Measurements from ENCODE around the gene ATOH8.

GRCh38 chr2:85800586-85800985, 46.8 kb downstream of the ATOH8 start:
- TF ChIP-seq EZH2 (IDR thresholded peaks at IDR 0.05) (no peak), POLR2AphosphoS5 (IDR thresholded peaks at IDR 0.05; ENCODE audit: borderline replicate concordance, low read depth, low read length) (no peak)

All from SK-N-MC (cell line).